C4-2B (cell line): ENCODE measurements around the gene NID2.

Experiments
- H3K27ac ChIP-seq: fragments of 450-650 bp; 2 replicates; pipeline ENCODE4 v1.5.1; 2017
- CTCF ChIP-seq: fragments of 450-650 bp; conservative IDR thresholded peaks from 2 replicates; pipeline ENCODE4 v1.5.1; 2017; ENCODE audit warnings: mild to moderate bottlenecking
- ZFX ChIP-seq: fragments of 450-650 bp; IDR thresholded peaks from 2 replicates; pipeline ENCODE4 v1.6.1; 2017

The NID2 gene

DNA sequence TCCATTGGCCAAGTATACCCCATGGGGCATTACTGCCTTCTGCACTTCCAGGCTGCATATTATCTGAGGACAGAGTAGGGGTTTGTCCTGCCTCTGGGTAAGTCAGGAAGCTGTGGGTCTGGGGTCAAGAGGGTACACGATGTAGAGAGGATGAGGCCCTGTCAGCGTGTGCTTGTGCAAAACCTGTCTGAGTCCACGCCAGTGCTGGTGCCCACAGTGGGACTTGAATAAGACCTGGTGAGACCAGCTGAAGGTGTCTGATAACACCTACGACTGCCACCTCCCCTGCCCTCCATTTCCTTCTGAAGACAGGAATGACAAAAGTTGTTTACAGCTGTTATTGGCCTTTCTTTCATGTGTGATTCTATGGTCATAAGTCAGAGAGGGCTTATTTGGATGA, 22.1 kb upstream of the NID2 start:
- no peak overlapping the region for H3K27ac ChIP-seq
- TF ChIP-seq CTCF (no peak), ZFX (no peak)

DNA sequence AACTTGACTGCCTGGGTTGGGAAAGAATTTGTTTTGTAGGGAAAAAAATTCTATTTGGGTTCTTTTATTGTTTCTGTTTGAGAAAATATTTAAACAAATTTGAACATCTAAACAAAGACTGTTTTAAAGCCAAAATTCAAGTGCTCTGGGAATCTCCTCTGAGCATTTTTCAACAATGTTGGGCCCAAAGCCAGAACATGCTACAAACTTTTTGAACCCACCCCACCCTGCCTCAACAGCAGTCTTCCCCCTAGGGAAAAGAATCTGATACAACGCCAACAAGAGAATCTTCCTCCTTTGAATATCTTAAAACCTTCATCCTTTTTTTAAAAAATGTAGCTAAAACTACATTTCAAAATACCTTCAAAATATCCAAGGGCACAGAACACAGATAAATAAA, 20.4 kb upstream of the NID2 start:
- TF ChIP-seq ZFX = no peak
- TF ChIP-seq CTCF = no peak
- no peak overlapping the region for H3K27ac ChIP-seq

- H3K27ac ChIP-seq = no peak overlapping the region
- TF ChIP-seq ZFX = no peak
- no peak for TF ChIP-seq CTCF
These were observed 17.9 kb upstream of the NID2 start for GRCh38 chr14:52086711-52087110.

- H3K27ac ChIP-seq = no peak overlapping the region
- TF ChIP-seq CTCF (no peak), ZFX (no peak)
These were observed 14.0 kb upstream of the NID2 start for GRCh38 chr14:52082903-52083302.

- H3K27ac ChIP-seq = no peak overlapping the region
These were observed 13.1 kb upstream of the NID2 start for GRCh38 chr14:52081964-52082363.

GRCh38 chr14:52080808-52081755, 12.2 kb upstream of the NID2 start:
- TF ChIP-seq CTCF = no peak
- TF ChIP-seq ZFX = no peak
- no peak overlapping the region for H3K27ac ChIP-seq

More at GRCh38 chr14:52081964-52082363, 13.1 kb upstream of the NID2 start:
- no peak for TF ChIP-seq ZFX
- no peak for TF ChIP-seq CTCF

DNA sequence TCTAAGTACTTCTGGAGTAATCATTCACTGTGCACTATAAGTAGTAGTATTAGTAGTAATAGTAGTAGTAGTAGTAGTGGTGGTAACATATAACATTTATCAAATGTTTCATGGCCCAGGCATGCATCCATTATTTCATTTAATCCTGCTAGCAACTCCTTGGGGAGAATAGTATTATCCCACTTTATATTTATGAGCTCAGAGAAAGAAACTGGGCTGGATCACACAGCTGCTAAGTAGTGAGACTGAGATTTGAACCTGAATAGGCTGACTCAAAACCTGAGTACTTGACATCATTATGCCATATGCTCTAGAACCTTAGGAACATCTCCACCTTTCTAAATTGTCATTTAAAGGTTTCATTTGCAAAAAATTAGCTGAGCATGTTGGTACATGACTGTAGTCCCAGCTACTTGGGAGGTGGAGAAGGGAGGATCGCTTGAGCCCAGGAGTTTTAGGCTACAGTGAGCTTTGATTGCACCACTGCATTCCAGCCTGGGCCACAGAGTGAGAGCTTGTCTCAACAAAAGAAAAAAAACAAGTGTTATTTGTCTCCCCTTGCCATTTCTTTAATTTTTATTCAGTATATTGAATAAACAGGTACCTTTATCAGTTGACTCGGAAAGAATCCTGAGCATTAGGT, 11.4 kb upstream of the NID2 start:
- no peak overlapping the region for H3K27ac ChIP-seq
- TF ChIP-seq CTCF (no peak), ZFX (no peak)
